Measurements from ENCODE around the gene LMX1B.

The LMX1B gene

GRCh38 chr9:126618585-126619360 is 5.0 kb downstream of the LMX1B start:
- H3K4me3 ChIP-seq (ENCODE audit: low read depth, low read length), result no peak overlapping the region
- ChIA-PET CTCF (no interaction called here), POLR2A (no interaction called here)
- no peak for DNase-seq (ENCODE audit: low read depth, low spot score)
- no peak for TF ChIP-seq CTCF (IDR thresholded peaks at IDR 0.05; ENCODE audit: insufficient read depth, low read length, missing control alignments)

GRCh38 chr9:126619361-126620135 is 5.8 kb downstream of the LMX1B start:
- ChIA-PET POLR2A (no interaction called here), CTCF (no interaction called here)
- no peak for TF ChIP-seq CTCF (IDR thresholded peaks at IDR 0.05; ENCODE audit: insufficient read depth, low read length, missing control alignments)
- no peak for DNase-seq (ENCODE audit: low read depth, low spot score)
- no peak overlapping the region for H3K4me3 ChIP-seq (ENCODE audit: low read depth, low read length)

GRCh38 chr9:126620478-126620877 is 6.8 kb downstream of the LMX1B start:
- POLR2A ChIA-PET, result no interaction called here
- no peak for DNase-seq (ENCODE audit: low read depth, low spot score)
- no peak overlapping the region for H3K4me3 ChIP-seq (ENCODE audit: low read depth, low read length)
- CTCF ChIA-PET, result interaction anchor here (0.8 kb wide), 1 partner anchor 119 kb away, joined by 3 read pairs; no protein-coding TSS in a partner anchor
- TF ChIP-seq CTCF (IDR thresholded peaks at IDR 0.05; ENCODE audit: insufficient read depth, low read length, missing control alignments), result no peak

DNA sequence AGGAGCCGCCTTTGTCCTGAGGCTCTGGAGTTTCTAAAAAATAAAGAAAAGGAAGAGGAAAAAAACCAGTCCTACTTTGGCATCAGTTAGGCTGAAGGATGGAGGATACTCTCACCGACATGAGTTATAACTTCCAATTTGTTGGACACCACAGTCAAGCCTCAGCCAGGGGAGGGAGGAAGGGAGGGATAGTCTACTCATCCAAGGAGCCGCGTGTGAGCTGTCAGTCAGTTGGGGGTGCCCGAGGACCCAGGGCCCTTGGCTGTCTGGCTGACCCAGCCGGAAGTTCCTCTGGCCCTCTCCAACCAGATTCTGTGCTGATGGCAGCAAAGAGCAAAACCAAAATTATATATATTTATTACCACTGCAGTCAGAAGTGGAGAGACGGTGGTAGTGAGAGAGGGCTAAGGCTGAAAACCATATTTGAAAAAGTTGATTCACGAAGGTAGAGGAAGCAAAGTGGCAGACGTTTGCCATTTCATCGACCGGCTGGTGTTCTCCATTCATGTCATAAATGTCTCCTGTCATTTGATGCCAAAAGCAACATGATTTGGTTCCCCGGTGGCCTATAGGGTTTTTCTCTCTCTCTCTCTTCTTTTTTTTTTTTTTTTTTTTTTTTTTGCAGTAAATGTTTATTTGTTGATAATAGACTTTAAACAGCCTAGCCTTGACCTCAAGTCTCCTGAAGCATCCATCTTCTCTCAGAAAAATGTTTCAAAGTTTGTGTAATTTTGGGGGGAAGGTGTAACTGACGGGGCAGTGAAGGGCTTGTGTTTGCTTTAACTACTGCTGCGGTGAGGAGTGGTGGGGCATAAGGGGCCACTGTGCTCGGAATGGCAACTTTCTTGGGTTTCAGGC is 7.6 kb downstream of the LMX1B start:
- ChIA-PET POLR2A (no interaction called here), CTCF (interaction anchor here (0.8 kb wide), 1 partner anchor 120 kb away, joined by 3 read pairs; no protein-coding TSS in a partner anchor)
- no peak for DNase-seq (ENCODE audit: low read depth, low spot score)
- no peak overlapping the region for H3K4me3 ChIP-seq (ENCODE audit: low read depth, low read length)
- TF ChIP-seq CTCF (IDR thresholded peaks at IDR 0.05; ENCODE audit: insufficient read depth, low read length, missing control alignments), result no peak

GRCh38 chr9:126621919-126622735 is 8.4 kb downstream of the LMX1B start:
- CTCF ChIA-PET, result no interaction called here
- no peak for DNase-seq (ENCODE audit: low read depth, low spot score)
- POLR2A ChIA-PET, result no interaction called here
- no peak for TF ChIP-seq CTCF (IDR thresholded peaks at IDR 0.05; ENCODE audit: insufficient read depth, low read length, missing control alignments)
- no peak overlapping the region for H3K4me3 ChIP-seq (ENCODE audit: low read depth, low read length)

Data from AG04449 (cell line).